ENCODE results near the gene BCOR.

The BCOR gene

DNA sequence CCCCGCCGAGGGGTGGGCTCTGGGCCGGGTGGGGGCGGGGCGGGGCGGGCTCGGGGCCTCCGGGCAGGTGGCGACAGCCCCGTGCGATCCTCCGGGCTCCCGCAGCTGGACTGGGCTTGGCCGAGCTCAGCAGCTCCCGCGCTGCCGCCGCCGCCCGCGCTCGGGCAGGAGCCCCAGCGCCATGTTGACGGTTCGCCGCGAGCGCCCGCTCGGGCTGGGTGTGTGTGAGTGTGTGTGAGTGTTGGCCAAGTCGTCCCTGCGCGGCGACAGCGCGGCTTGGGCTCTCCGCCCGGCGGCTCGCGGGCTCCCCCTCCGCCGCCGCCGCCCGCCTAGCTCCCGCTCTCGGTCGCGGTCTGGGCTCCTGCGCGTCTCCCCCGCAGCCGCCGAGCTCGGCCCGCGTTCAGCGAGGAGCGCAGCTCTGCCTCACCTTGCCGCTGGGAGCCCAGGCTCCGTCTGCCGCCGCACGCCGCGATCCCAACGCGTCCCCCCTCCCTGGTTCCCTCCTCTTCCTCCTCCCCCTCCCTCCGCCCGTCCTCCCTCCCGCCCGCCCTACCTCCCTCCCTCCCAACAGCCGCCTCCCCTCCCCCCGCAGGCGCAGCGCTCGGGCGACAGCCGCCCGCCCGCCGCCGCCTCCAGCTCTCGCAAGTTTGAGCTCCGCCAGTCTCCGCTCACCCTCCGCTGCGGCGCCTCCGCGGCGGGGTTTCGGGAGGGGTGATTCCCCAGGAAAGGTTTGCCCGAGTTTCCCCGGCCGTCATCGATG is at the start of gene BCOR:
Gene BCOR, minus strand, starts transcription at position 455 of the 760 bp plus-strand sequence. CDS start 20,029 bp downstream, outside the sequence.
- peak within 1 kb of the TSS; percentile 53 for H3K4me3 ChIP-seq (ENCODE audit: low read depth, low read length)

DNA sequence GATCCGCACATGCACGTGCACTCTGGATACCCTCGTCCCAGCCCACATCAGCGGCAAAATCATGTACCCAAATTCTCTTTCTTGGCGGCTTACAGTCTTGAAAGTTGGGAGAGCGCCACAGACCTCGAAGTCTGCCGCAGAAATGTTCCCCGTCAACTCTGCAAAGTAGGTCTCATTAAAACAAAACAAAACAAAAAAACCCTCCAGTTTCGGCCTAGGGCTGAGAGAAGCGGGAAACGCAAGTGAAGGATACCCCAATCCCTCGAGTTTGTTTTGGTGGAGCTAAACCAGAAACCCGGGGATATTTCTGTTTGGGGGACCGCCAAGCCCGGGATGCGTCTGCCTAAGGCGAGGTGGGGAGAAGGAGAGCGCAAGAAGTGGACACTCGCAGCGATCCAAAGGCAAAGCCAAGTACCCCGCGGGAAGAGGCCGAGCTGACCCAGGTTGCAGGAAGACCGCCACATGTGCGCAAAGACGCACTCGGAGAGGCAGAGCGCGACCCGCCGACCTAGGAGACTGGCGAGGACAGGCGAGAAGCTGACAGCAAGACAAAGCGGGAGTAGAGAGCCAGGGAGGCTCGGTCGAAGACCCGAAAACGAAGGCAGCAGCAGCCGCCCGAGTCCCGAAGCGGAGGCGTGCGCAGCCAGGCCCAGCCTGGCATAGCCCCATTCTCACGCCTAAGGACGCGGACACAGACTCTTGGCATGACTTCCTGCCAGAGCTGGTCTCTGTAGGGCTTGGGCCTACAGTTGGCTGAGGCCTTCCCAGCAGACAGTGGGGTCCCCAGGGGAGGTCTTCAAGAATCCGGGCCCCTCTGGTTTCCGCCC is 49.6 kb upstream of the BCOR start:
- H3K4me3 ChIP-seq (ENCODE audit: low read depth, low read length) = no peak overlapping the region

DNA sequence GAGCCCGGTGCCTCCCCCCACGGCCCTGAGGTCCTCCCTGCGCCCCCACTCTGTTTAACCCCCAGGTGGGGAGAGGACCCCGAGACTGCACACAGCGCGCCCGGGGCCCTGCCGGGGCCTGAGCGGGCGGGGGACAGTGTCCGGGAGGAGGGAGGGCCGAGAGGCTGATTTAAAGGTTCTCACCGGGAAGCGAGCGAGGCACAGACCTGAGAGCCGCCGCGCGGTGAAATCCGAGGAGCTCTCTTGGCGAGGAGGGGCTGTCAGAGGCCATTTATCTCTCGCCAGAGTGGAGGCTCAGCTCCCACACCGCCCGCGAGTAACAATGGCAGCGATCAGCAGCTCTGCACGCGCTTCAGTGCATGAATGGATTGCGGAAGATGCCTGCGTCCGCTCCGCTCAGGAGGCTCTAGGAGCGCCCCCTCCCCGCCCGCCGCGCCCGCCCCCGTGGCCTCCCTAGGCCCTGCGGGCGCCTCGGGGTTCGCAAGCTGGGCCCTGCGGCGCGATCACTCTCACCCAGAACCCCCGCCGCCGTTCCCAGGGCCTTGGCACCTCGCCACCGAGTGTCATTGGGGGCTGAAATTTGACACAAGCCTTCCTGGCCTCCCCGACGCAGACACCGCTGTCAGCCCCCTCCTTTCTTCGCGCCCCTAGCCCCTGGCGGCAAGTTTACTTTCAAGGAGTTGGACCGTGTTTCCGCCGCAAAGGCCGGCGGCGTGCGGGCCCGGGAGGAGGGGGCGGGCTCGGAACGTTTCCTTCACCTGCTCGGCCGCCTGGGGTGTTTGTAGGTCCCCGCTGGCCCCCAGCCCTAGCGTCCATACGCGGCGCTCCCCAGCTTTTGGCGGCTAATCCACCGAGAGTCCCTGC is 48.7 kb upstream of the BCOR start:
- peak overlapping the region; percentile 56 for H3K4me3 ChIP-seq (ENCODE audit: low read depth, low read length)

DNA sequence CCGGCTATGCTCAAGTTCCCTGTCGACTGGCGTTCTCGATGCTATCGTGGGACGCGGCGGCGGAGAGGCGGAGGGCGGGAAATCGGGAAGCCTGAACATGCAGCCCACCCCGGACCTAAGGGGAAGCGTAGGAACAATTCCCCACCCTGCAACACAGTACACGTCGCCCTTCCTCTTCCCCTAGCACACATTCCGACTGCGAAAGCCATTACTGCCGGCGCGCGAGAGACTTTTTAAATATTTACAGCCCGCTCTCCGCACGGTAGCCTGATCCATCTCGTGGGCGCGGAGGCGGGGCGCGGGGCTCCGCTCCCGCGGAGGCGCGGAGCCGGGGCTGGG is 48.1 kb upstream of the BCOR start:
- peak overlapping the region; percentile 56 for H3K4me3 ChIP-seq (ENCODE audit: low read depth, low read length)

DNA sequence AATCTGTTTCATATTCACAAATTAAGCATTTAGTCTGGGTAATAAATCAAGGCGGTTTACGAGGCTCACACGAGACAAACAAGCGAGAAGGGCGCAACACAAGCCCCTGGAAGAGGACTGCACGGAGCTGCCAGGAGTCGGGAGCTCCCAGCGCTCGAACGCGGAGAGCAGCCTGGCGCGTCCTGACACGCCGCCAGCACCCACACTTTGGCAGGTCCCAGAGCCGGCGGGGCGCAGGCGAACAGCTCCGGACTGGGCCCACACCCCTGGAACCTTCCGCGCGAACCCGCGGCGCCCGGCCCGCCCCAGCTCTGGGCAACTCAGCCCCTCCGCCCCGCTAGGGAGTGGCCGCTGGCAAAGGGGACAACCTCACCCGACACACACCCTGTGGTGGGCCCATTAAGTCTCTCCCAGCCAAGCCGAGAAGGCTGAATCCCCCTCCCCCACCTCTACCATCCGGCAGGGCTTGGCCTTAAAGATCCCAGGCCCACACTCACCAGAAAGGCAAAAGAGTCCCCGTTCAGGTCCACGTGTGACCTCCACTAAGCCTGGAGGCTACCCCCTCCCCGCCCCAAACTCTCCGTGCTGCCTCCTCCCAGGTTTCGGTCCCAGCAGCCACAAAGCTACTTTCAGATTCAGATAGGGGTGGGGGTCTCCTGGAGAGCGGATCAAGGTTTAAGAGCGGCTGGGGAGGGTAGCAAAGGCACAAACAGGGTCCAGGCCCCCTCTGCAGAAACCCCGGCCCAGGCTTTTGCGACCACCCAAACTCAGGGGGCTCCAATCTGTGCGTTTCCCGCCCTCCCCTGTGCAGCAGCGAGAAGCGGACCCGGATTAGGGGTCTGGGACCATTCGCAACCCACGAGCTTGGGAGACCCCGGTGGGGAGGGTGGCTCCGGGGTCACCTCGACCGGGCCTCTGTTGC is 47.5 kb upstream of the BCOR start:
- H3K4me3 ChIP-seq (ENCODE audit: low read depth, low read length) = peak overlapping the region; percentile 56

DNA sequence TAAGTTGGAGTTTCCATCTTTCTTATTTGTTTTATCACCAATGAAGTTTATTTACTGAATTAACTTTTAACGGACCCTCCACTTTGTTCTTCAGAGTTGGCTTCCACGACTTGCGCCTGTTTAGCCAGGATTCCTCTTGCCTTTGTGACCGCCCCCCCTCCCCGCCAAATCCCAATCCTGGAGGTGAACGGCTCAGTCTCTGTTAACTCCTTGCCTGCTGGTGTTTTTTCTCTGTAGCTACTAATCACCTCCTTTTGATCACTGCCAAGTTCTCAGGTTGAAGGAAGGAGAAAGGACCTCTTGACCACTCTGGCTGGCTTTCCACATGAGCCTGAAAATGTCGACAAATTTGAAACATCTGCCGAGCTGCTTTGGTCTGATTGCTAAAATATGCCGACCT is 46.8 kb upstream of the BCOR start:
- peak overlapping the region; percentile 56 for H3K4me3 ChIP-seq (ENCODE audit: low read depth, low read length)

DNA sequence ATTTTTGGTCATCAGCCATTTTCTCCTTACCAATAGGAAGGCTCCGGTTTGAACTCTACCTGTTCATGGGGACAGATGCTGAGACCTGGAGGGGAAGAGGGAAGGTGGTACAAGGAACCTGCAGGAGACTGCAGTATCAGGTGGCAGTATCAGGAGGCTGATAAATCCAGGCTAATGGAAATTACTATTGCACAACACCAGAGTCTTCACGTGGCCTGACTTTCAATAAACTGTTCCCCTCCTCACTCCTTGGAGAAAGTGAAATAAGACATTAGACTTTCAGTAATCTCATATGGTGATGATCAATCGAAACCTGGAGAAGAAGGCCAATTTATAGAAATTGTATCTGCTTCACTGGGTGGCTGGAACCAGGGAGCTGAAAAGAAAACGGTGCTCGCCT is 46.2 kb upstream of the BCOR start:
- no peak overlapping the region for H3K4me3 ChIP-seq (ENCODE audit: low read depth, low read length)

DNA sequence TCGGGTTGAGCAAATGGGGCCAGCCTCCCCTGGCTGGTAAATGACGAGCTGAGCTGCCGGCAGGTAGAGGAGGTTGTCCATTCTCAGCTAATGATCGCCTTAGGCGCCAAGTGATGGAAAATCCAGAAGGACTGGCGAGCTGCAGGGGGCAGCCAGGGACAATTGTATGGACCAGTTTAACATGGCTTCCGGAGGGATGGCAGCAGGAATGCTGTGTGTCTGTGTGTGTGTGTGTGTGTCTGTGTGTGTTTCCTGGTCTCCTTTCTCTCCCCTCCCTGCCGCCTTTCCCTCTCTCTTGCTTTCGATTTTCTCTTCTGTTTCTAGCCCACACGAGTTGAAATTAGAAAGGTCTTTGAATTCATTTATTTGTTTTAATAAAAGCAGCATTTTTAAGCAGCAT is 45.2 kb upstream of the BCOR start:
- no peak overlapping the region for H3K4me3 ChIP-seq (ENCODE audit: low read depth, low read length)

DNA sequence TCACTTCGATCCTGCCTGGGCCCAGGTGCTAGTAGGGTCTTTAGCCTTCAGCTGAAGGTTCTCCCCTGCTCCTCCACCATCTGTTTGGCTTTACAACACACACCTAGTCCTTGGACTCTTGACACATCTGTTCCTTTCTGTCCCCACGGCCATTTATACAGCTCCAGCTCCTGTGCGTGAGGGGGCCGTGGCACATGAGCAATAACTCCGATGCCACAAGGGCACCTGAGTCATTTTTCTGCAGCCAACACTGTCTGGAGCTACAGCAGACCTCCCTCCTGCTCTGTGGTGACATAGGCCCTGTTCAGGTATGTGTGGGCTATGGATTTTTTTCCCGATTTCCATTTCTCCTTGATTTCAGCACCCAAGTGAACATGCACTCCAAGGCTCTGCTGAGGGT is 44.7 kb upstream of the BCOR start:
- no peak overlapping the region for H3K4me3 ChIP-seq (ENCODE audit: low read depth, low read length)

DNA sequence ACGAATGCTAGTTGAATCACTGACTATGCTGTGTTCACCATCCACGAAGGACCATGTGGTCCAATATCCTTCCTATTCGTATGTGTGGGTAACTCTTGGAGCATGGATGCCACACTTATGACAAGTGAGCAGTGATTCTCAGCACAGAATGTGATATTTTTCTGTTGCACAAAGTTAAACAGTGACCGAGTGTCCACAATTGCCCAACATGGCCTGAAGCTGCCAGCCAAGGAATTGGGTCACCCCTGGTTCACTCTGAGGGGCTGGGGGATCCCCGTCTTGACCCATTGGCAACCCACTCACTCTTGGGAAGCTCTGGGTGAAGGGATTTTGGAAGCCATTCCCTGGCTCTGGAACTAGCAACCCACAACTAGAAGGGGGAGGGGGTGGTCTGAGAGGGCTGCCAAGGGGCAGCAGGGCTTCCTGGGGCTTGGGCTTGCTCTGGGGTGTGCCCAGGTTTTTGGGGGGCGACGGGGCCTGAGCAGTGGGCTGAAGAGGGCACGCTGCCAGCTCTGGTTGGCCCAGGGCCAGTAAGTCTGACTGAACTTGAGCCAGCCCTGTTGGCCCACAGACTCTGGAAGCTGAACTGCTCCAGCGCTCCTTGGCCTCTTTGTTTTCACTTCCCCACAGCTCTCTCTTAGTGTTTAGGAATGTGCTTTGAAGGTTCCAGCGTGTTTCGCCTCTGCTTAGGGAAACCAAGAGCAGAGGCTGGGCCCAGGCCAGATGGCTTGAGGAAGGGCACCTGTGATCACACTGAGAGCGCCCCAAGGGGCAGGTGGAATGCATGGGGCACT is 43.1 kb upstream of the BCOR start:
- H3K4me3 ChIP-seq (ENCODE audit: low read depth, low read length) = no peak overlapping the region

DNA sequence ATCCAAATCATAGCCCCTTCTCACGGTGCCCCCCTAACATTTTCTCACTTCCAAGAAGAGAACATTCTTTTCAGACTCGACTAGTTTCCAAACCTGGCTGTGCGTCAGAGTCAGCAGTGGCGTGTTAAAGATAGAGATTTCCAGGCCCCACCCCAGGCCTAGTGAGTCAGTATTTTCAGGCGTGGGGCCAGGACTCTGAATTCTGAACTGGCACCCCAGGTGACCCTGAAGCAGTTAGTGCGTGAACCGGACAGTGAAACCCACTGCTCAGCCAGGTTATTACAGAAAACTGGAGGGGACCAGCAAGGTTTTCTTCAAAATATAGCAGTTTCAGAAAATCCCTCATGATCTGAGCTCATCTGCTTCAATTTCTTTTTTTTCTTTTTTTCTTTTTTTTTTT is 35.0 kb upstream of the BCOR start:
- H3K4me3 ChIP-seq (ENCODE audit: low read depth, low read length) = no peak overlapping the region

DNA sequence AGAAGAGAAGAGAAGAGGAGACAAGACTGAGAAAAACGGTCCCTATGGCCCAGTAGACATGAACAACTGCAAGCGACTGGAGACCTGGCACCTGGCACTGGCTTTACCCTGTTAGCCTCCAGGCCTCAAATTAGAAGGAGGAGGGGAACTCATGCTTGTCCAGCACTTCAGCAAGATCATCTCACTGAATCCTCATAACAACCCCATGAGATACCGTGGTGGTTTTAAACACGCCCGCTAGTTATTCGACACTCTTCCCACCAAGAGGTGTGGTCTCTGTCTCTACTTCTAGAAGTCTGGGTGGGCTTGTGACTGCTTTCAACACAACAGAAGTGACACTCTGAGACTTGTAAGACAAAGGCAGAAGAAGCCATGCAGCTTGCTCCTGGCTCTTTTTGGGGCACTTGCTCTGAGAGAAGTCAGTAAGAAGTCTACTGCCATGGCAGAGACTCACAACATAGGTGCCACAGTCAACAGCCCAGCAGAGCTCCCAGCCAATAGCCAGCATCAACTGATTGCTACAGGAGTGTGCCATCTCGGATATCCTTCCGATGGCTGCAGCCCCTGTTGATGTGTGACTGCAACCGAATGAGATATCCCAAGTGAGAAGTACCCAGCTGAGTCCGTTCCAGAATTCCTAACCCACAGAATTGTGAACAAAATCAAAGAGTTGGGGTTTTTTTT is 34.0 kb upstream of the BCOR start:
- no peak overlapping the region for H3K4me3 ChIP-seq (ENCODE audit: low read depth, low read length)

DNA sequence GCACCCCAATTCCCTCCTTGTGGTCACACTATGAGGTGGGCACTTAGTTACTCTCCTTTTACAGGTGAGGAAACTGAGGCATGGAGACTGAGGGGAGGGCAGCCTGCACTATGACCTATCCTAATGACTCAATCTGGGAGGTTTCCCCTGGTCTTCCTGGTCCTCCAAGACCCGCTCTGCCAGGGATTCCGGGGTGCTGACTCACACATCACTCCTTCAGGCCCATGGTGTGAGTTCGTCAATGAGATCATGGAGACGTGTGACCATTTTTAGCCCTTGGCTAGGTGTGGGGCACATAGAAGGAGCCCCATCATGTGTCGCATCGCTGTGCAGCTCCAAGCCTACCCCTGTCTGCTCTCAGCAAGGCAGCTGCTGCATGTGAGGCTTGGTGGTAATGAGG is 32.4 kb upstream of the BCOR start:
- no peak overlapping the region for H3K4me3 ChIP-seq (ENCODE audit: low read depth, low read length)

DNA sequence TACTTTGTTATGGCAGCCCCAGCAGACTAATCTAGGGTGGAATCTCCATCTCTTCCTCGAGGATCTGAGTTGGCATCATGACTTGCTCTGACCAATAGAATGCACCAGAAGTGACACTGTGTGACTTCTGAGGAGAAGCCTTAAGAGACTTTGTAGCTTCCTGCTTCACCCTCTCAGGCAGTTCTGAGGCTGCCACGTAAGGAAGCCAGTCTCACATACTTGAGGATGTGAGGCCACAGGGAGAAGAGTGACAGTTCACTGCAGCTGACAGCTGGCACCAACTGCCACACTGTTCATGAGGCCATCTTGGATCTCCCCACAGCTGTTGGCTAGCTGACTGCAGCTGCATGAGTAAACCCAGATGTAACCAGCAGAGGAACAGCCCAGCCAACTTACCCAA is 29.3 kb upstream of the BCOR start:
- H3K4me3 ChIP-seq (ENCODE audit: low read depth, low read length) = no peak overlapping the region

DNA sequence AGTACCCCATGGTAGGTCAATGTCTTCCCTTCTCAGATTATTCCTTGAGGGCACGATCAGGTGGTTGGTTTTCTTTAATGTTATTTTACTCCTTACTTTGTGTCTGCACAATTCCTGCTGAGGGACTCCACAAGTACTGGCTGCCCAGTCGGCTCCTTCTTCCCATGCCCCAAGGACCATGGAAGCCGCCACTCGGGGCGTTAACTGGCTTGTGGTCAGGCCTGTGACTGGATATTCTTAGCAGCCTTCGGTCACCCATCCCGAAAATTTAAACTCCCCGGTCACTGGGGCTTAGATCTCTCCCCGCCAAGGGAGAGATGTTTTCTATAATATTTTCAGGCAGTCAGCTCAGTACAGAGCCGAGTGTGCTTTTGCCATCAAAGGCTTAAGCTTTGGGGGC is 24.7 kb upstream of the BCOR start:
- no peak overlapping the region for H3K4me3 ChIP-seq (ENCODE audit: low read depth, low read length)

DNA sequence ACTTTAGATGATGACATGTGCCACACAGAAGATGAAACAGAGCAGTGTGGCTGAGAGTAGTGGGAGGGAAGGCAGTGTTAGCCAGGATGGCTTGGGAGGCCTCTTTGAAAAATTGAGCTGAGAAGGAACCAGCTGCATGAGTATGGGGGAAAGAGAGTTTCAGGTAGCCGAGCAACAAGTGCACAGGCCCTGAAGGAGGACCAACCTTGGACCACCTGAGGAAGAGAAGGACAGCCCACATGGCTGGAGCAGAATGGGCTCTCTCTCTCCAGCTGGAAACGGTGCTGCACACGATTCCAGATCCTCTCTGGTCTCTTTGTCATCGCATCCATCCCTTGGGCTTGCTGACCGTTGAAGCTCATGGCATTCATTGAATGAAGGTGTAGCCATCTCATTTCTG is 23.9 kb upstream of the BCOR start:
- no peak overlapping the region for H3K4me3 ChIP-seq (ENCODE audit: low read depth, low read length)

DNA sequence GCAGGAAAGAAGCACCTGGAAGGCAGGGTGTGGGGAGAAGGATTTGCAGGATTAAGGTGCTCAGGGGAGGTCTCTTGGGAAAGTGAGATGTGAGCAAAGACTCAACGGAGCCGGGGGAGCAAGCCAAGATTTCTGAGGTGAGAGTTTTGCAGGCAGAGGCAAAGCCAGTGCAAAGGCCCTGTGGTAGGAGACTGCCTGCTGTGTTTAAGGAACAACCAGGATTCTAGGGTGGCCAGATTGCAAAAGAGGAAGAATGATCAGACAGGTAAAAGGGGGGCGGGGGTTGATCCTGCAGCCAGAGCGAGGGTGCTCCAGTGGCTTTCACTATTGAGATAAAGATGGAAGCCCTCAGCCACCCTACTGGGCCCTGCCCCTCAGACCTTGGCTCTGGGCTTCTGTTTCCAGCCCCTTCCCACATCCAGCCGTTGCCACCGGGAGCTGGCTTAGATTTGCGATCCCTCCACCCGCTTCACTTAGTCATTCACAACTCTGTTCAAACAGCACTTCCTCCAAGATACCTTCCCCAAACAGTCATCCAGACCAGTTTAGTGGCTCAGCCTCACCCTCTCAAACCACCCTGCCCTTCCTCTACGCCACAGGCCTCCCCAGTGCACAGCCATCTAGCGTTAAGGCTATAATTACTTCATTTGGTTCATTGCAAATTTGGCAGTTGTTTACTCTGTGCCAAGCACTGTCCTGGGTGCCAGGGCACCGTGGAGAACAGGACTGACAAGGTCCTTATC is 23.3 kb upstream of the BCOR start:
- H3K4me3 ChIP-seq (ENCODE audit: low read depth, low read length) = no peak overlapping the region

DNA sequence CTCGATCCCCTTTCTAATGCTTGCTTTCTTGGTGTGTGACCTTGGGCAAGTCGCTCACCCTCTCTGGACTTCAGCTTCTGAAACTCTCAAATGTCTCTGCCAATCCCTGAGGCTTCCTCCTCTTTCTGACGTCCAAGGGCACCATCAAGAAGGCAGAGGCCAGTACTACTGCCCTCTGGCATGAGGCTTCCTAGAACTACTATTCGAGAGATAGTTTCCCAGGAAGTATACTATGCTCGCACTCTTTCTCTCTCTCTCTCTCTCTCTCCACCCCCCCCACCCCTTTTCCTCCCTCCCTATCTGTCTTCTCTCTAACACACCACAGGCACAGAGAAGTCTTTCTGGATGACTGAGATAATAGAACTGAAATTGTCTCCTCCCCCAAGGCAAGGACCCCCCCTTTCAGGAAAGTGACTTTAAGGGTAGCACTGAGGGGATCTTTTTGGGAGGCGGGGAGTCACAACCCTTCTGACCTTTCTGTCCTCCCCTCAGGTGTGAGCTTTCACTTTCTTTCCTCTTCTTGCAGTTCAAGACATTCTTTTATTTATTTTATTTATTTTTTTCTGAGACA is 20.0 kb upstream of the BCOR start:
- no peak overlapping the region for H3K4me3 ChIP-seq (ENCODE audit: low read depth, low read length)
